CD4-positive, alpha-beta T cell treated with Interleukin-6 for 4 hours (primary cell): ENCODE results near the gene UNC45B.
A peak's percentile ranks its signal among the peaks of the same experiment; 100 is the strongest.
"Not testable (repeated sequence)": the region's sequence is repeated elsewhere in the genome, so short reads cannot be mapped to it uniquely, and the experiment has no call there.

Experiments
- DNase-seq: peaks from one replicate; pipeline ENCODE4 v3.0.0-alpha.2; 2020; ENCODE audit warnings: mixed read lengths

Gene UNC45B

DNA sequence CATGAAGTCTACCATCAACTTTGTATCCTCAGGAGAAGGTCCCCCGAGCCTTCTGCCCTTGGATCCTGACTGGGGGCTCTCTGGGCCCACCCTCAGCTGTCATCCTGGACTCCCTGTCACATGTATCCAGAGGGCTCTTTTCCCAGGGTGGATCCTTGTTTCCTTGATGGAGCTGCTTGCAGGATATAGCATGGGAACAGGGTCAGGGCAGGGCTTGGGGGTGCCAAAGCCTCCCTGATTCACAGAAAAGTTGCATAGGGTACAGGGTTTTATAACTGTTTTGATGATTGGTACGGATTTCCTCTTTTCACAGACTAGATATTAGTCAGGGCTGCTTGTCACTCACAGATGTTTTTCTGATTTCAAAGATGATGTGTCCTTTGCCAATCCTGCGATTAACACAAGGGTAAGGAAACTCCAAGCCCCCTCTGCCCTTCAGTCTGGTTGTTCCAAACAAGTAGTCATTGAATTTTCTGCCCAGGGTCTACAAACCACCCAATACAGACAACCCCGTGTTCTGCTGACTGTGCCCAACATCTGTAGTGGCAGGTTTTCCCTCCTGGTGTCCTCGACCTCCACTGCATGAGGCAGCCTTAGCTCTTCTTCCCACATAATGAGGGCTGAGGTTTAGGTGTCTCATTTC is 67.1 kb downstream of the UNC45B start:
- DNase-seq: peak; percentile 60

DNA sequence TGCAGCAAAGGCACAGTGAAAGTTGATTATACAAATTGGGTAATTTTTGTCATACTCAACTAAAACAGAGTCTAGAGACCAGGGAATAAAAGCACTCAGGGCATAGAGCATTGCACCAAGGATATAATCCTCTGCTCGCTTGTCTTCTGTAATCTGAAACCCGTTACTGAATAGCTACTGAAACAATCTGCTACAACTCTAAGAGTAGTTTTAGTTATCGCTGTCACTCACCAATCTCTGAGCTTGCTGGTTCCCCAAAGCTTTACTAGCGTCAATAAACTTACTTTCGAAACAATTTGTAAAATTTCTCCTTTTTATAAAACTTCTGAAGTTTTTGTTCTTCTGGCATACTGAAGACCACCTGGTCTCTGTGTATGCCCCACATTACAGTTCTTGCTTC is 69.5 kb downstream of the UNC45B start:
- DNase-seq: no peak

DNA sequence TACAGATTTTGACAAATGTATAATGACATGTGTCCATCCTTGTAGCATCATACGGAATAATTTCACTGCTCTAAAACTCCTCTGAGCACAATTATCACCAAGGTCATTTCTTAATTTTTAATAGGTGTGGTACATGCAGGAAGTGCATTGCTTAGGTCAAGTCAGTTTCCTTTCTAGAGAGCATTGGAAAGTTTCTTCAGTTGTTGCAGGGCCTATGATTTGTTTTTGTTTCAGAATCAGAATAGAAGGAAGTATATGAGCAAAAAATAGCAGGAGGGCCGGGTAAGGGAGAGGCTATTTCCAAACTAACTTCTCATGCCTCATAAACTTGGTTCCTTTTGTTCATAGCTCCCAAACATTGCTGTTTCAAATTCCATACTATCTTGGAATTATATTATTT is 71.3 kb downstream of the UNC45B start:
- DNase-seq: no peak

DNA sequence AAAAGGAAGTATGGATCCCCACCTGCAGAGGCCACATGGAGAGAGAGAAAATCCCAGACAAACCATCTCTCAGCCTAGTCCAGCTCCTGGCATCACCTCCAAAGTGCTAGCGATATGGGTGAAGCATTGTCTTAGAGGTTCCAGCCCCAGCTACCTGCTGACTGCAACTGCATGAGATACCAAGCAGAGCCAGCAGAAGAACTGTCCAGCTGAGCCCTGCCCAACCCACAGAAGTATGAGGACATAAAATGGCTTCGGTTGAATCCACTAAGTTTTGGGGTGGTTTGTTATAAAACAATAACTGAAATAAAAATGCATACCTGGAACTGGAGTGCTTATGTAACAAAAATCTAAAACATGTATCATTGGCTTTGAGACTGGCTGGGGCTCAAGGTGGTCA is 74.8 kb downstream of the UNC45B start:
- no peak for DNase-seq

DNA sequence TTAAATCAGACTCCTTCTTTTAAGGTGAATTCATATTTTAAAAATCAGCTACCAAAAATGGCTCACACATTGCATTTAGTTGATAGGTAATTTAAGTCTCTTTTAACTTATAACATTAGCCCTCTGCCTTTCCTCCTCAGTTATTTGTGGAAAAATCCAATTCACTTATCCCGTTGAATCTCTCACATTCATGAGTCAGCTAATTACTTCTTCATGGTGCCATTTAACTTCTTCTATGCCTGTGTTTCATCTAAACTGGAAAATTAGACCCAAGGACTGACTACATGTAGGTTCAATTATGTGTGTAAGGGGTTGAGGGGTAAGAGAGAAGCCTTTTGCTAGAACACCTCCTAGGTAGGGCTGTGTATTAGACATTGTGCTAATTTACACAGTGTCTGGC is 76.8 kb downstream of the UNC45B start:
- no peak for DNase-seq

DNA sequence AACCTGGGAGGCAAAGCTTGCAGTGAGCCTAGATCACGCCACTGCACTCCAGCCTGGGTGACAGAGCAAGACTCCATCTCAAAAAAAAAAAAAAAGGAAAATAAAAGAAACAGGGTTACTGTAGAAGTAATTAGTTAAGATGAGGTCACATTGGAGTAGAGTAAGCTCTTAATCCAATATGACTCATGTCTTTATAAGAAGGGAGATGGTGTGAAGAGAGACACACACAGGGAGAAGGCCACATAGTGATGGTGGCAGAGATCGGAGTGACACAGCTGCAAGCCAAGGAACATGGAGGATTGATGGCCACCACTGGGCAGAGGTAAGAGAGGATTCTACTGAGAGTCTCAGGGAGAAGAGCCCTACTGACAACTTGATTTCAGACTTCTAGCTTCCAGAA is 79.9 kb downstream of the UNC45B start:
- DNase-seq: no peak

DNA sequence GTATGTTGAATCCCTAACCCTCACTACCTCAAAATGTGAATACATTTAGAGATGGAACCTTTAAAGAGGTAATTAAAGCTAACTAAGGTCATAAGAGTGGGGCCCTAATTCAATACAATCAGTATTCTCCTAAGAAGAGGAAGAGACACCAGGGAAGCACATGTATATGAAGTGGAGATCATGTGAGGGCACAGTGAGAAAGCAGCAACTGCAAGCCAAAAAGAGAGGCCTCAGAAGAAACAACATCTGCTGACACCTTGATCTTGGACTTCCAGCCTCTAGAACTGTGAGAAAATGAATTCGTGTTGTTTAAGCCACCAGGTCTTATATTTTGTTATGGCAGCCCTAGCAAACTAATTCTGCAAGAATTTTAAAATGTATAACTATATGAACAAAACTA is 82.0 kb downstream of the UNC45B start:
- DNase-seq: no peak

DNA sequence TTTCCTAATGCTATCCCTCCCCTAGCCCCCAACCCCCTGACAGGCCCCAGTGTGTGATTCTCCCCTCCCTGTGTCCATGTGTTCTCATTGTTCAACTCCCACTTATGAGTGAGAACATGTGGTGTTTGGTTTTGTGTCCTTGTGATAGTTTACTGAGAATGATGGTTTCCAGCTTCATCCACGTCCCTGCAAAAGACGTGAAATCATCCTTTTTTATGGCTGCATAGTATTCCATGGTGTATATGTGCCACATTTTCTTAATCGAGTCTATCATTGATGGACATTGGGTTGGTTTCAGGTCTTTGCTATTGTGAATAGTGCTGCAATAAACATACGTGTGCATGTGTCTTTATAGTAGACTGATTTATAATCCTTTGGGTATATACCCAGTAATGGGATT is 86.7 kb downstream of the UNC45B start:
- not testable (repeated sequence) for DNase-seq

DNA sequence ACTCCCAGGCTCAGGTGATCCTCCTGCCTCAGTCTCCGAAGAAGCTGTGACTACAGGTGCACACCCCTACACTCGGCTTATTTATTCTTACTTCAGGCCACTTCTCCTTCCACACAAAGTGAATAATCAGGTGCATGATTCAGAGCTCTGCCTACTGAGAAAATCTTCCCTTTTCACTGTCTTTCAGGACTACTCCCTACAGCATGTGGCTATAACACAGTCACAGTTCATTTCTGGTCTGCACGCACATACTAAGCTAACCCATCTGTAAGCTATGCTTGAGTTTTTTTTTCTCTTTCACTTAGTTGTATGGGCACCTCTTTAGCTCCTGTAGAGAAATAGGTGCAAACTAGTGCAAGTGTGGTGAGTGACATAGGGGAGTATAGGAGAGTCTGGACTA is 87.7 kb downstream of the UNC45B start:
- DNase-seq: no peak

DNA sequence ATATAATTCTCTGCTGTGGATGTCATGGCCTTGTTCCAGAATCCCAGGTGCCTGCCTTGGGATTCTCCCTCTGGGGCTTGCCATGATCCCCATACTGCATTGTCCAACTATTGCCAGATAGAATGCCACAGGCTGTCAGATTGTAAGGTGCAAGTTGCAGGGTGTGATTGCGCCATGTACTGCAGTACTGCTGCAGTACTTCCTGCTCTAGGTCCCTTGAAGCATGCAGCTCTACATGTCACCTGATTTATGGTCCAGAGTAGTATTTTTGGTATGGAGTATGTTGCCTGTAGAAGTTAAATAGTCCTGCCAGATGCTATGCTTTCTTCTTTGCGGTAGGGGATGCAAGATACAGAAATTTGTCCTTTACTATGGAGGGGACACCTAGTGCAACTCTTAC is 88.3 kb downstream of the UNC45B start:
- peak; percentile 43 for DNase-seq

DNA sequence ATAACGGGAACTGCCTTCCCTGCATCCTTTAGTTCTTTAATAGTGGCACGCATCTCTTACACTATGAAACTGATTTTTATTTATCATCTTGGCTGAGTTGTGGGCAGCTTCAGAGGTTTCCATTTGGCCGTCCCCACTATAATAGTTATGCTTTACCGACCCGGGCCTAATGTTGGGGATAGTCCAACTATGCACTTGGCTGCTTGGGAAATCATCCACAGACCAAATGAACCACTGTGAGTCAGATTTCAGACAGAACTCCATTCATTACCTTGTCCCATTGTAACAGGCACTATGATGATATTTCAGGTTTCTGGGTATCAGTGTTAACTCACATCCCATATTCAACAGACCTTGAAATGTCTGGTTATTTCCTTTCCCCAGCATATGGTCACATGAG is 89.2 kb downstream of the UNC45B start:
- no peak for DNase-seq

DNA sequence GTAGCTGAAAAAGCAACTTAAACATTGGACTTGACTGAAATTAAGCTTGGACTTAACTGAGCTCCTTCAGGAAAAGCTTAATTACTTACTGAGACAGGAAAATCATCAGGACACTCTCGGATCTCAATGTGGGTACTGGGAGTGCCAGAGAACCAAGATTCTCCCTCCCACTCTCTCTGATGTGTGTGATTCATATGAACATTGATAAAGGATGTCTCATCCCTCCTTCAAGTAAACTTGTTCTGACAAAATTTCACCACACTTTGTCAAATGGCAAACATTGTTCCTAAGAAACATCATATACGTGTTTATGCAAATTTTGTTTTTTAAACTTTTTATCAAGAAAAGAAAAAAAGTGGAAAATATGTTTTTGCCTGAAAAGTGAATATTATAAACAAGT is 91.2 kb downstream of the UNC45B start:
- no peak for DNase-seq
